Measurements from ENCODE around the gene LRP3.
A peak's percentile ranks its signal among the peaks of the same experiment; 100 is the strongest.

Gene LRP3

DNA sequence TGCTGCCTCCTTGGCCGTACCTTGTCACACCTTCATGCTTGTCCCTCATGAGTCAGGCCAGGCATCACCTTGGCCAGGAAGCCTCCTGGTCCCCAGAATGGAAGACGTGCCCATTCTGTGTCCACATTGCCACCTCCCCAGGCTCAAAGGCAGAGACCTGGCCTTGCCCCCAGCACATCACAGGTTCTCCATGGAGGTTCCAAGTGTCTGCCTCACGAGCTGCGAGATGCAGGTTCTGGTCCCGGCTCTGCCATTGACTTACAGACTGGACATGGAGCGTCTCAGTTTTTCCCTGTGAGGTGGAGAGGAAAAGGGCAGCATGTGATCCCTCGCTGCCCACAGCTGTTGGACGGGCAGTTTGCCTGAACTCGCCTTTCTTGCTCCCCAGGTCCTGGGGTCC lies 40.6 kb downstream of the LRP3 start:
- H3K36me3 ChIP-seq (ENCODE audit: control insufficient read depth, insufficient read depth, low read length) = no peaks in the 10 kb centered on the region
- no peak overlapping the region for H2AFZ ChIP-seq
- no peaks in the 10 kb centered on the region for H3K4me1 ChIP-seq
- TF ChIP-seq, protein P1, sequence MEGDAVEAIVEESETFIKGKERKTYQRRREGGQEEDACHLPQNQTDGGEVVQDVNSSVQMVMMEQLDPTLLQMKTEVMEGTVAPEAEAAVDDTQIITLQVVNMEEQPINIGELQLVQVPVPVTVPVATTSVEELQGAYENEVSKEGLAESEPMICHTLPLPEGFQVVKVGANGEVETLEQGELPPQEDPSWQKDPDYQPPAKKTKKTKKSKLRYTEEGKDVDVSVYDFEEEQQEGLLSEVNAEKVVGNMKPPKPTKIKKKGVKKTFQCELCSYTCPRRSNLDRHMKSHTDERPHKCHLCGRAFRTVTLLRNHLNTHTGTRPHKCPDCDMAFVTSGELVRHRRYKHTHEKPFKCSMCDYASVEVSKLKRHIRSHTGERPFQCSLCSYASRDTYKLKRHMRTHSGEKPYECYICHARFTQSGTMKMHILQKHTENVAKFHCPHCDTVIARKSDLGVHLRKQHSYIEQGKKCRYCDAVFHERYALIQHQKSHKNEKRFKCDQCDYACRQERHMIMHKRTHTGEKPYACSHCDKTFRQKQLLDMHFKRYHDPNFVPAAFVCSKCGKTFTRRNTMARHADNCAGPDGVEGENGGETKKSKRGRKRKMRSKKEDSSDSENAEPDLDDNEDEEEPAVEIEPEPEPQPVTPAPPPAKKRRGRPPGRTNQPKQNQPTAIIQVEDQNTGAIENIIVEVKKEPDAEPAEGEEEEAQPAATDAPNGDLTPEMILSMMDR (IDR thresholded peaks at IDR 0.05) = no peak
- no peaks in the 10 kb centered on the region for H3K27me3 ChIP-seq (ENCODE audit: control insufficient read depth, insufficient read depth, low read length)
- H3K27ac ChIP-seq = no peak overlapping the region
- no peak overlapping the region for H3K4me3 ChIP-seq (ENCODE audit: low read depth, low read length)
- H3K9me3 ChIP-seq (ENCODE audit: control insufficient read depth, low read length) = no peaks in the 10 kb centered on the region
- H3K4me2 ChIP-seq (ENCODE audit: low read length) = no peak overlapping the region
- H3K79me2 ChIP-seq = no peaks in the 10 kb centered on the region
- no peak overlapping the region for H3K9ac ChIP-seq

DNA sequence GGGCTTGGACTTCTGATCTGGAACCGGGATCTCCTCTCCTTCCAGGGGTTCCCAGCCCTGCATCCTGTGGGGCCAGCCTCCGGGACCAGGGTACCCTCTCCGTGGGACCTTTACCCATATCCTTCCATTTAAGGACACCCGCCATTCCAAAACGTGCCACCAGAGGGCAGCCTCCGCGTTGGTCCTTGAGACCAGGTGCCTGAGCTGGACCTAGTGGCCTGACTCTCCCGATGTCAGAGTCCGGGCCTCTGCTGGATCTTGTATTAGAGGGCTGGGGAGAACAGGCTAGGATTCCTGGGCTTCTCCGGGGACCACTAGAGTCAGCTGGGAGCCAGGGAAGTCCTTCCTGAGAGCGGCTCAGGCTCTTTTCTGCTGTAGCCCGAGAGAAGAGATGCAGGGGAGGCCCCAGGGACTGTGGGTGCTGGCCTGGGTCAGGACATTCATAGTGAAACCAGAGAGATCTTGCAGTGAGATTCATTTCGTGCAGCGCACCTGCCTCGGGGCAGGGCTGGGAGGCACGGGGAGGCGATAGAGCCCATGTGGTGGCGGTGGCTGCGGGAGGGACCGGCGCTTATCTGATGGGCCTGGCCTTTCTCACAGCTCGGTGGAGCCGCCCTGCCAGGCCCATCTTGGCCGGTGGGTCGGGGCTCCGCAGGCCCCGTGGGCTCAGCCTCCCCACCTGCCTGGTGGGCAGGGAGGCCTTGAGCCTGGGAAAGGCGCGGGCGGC lies 41.3 kb downstream of the LRP3 start:
- Histone ChIP-seq H3K9ac (no peak overlapping the region), H3K9me3 (ENCODE audit: control insufficient read depth, low read length) (no peaks in the 10 kb centered on the region), H3K4me3 (ENCODE audit: low read depth, low read length) (no peak overlapping the region), H3K4me2 (ENCODE audit: low read length) (no peak overlapping the region), H3K36me3 (ENCODE audit: control insufficient read depth, insufficient read depth, low read length) (no peaks in the 10 kb centered on the region), H3K79me2 (no peaks in the 10 kb centered on the region), H3K27me3 (ENCODE audit: control insufficient read depth, insufficient read depth, low read length) (no peaks in the 10 kb centered on the region), H2AFZ (peak overlapping the region; percentile 61), H3K27ac (no peak overlapping the region), H3K4me1 (no peaks in the 10 kb centered on the region)
- TF ChIP-seq, protein P1 (IDR thresholded peaks at IDR 0.05) = peak; percentile 95

DNA sequence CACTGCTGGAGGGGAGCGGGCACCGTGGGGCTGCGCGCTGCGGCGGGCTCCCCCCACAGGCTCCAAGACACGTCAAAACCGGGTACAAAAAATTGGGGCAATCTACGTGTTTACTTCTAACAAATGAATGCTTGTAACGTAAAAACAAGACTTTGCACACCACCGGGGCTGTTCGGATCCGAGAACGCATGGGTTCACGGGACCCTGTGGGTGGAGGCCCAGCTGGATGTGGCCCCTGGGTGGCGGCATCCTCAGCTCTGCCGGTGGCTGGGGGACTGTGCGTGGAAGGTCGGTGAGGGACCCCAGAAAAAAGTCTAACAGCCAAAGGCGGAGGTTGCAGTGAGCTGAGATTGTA lies 41.8 kb downstream of the LRP3 start:
- Histone ChIP-seq H3K4me2 (ENCODE audit: low read length) (no peak overlapping the region), H3K79me2 (no peaks in the 10 kb centered on the region), H3K9ac (no peak overlapping the region), H3K27me3 (ENCODE audit: control insufficient read depth, insufficient read depth, low read length) (no peaks in the 10 kb centered on the region), H3K27ac (no peak overlapping the region), H3K9me3 (ENCODE audit: control insufficient read depth, low read length) (no peaks in the 10 kb centered on the region), H3K4me3 (ENCODE audit: low read depth, low read length) (no peak overlapping the region), H3K4me1 (no peaks in the 10 kb centered on the region), H2AFZ (no peak overlapping the region), H3K36me3 (ENCODE audit: control insufficient read depth, insufficient read depth, low read length) (no peaks in the 10 kb centered on the region)
- TF ChIP-seq, protein P1 (IDR thresholded peaks at IDR 0.05) = no peak

DNA sequence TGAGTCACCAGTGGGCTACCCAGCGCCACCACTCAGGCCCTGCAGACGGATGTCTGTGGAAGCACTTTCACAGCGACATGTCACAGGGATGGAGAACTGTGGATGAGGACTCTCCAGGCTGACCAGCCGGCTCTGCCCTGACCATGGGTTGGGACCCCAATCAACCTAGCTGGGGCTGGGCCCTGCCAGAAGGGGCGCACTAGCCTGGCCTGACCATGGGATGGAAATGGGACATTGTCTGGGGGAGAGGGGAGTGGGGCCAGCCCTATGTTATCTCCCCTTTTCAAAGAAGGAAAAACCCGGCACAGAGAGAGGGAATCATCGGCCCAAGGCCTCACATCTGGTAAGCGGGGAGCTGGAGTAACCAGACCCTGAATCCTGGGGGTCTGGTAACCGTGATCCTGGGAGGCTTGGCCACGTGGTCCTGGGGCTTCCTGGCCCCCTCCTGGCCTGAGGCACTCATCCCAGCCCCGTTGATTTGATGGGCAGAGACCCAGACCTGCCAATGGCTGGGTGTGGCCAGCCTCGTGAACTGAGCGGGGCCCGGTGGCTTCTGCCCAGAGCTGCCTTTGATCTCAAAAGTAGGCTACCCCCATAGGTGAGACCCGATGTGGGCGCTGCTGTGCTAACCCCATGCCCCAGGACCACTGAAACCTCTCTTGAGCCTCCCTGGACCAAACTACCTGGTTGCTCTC lies 42.7 kb downstream of the LRP3 start:
- Histone ChIP-seq H3K27me3 (ENCODE audit: control insufficient read depth, insufficient read depth, low read length) (no peaks in the 10 kb centered on the region), H3K9me3 (ENCODE audit: control insufficient read depth, low read length) (no peaks in the 10 kb centered on the region), H3K79me2 (no peaks in the 10 kb centered on the region), H2AFZ (no peak overlapping the region), H3K4me3 (ENCODE audit: low read depth, low read length) (no peak overlapping the region), H3K36me3 (ENCODE audit: control insufficient read depth, insufficient read depth, low read length) (no peaks in the 10 kb centered on the region), H3K27ac (no peak overlapping the region), H3K4me2 (ENCODE audit: low read length) (no peak overlapping the region), H3K9ac (no peak overlapping the region), H3K4me1 (no peaks in the 10 kb centered on the region)
- TF ChIP-seq, protein P1 (IDR thresholded peaks at IDR 0.05) = no peak
